GM12878 (cell line): ENCODE results near the gene ZBTB49. TPM values are rescaled to one million over a fixed set of nuclear protein-coding genes. Genes with fewer than 3 reads are reported as not detected.

Source experiments
- ATAC-seq: fragments of 200-7000 bp; cut with Tn5 transposase; 3 replicates; pipeline ENCODE4 v1.9.1; 2020; ENCODE audit warnings: mild to moderate bottlenecking, moderate library complexity
- BruUV-seq: library from RNA; stranded (reverse); fragments of 400-500 nt; replicated peaks from 2 replicates; lab custom pipeline; 2021; lab: Mats Ljungman, UMichigan
- CTCF ChIA-PET: fragments of 300-600 bp; sonication (Branson Sonifier 250); formaldehyde crosslinking; extraction: SDS; loops from one replicate; lab custom pipeline; 2021; ENCODE audit warnings: inconsistent platforms; lab: Yijun Ruan, JAX
- POLR2A ChIA-PET: fragments of 350-600 bp; formaldehyde crosslinking; extraction: SDS; loops from one replicate; lab custom pipeline; 2021; ENCODE audit warnings: inconsistent platforms; lab: Charles Lee
- RAD21 ChIA-PET: fragments of 300-600 bp; sonication (Branson Sonifier 250); formaldehyde crosslinking; loops from one replicate; lab custom pipeline; 2023; ENCODE audit warnings: antibody characterized with exemption; ENCODE audit not compliant: unreplicated experiment; lab: Charles Lee
- SMC1A ChIA-PET: fragments of 300-600 bp; sonication (Branson Sonifier 250); formaldehyde crosslinking; loops from one replicate; lab custom pipeline; 2023; ENCODE audit not compliant: unreplicated experiment, uncharacterized antibody; lab: Charles Lee
- DNase-seq: peaks from one replicate; pipeline ENCODE4 v3.0.0-alpha.2; 2011; ENCODE audit warnings: low read depth, low spot score
- FAIRE-seq: peaks from 3 replicates; lab custom pipeline; 2011; peaks lifted over from hg19 to GRCh38; lab: Jason Lieb, UNC
- H2AFZ ChIP-seq: 2 replicates; pipeline ENCODE4 v1.6.0; 2011; ENCODE audit warnings: low read depth, low read length, control low read depth; ENCODE audit not compliant: control insufficient read depth
- H3K27ac ChIP-seq: 2 replicates; pipeline ENCODE4 v1.5.1; 2011; ENCODE audit warnings: control low read depth; ENCODE audit not compliant: control insufficient read depth, insufficient read depth
- H3K27me3 ChIP-seq, 2 experiments: replicated peaks in 1 of 2; 2 replicates each; pipeline versions ENCODE4 v1.6.0 to v1.6.1; 2011; ENCODE audit warnings: low read length in 1 of 2; ENCODE audit not compliant: control insufficient read depth in 2 of 2, insufficient read depth in 2 of 2
- H3K36me3 ChIP-seq, 2 experiments: 2 replicates each; pipeline ENCODE4 v1.5.1; 2011; ENCODE audit warnings: low read length in 1 of 2; ENCODE audit not compliant: control insufficient read depth in 2 of 2, insufficient read depth in 2 of 2
- H3K4me1 ChIP-seq: 2 replicates; pipeline ENCODE4 v1.6.1; 2011; ENCODE audit warnings: mild to moderate bottlenecking, low read length, moderate library complexity, mixed read lengths; ENCODE audit not compliant: control insufficient read depth, insufficient read depth
- H3K4me2 ChIP-seq: 2 replicates; pipeline ENCODE4 v1.6.0; 2011; ENCODE audit warnings: control low read depth; ENCODE audit not compliant: control insufficient read depth, insufficient read depth
- H3K4me3 ChIP-seq: fragments of 200-600 bp; sonication (generic); 2 replicates; pipeline ENCODE4 v1.5.1; 2016
- H3K79me2 ChIP-seq: 2 replicates; pipeline ENCODE4 v1.6.0; 2011; ENCODE audit warnings: low read length; ENCODE audit not compliant: control insufficient read depth, insufficient read depth
- H3K9ac ChIP-seq: 2 replicates; pipeline ENCODE4 v1.8.0; 2011; ENCODE audit warnings: low read length, control low read depth, mixed read lengths; ENCODE audit not compliant: control insufficient read depth, insufficient read depth
- H3K9me3 ChIP-seq: replicated peaks from 3 replicates; pipeline ENCODE4 v1.5.1; 2011; ENCODE audit warnings: mild to moderate bottlenecking, low read length; ENCODE audit not compliant: control insufficient read depth, insufficient read depth
- H4K20me1 ChIP-seq: 2 replicates; pipeline ENCODE4 v1.6.0; 2011; ENCODE audit not compliant: control insufficient read depth, insufficient read depth
- BACH1 ChIP-seq: fragments of 450-650 bp; IDR thresholded peaks from 2 replicates; pipeline ENCODE4 v1.6.1; 2017; ENCODE audit warnings: mild to moderate bottlenecking, borderline replicate concordance
- ESRRA ChIP-seq: IDR thresholded peaks from 2 replicates; pipeline ENCODE4 v1.6.1; 2012; ENCODE audit warnings: mild to moderate bottlenecking, low read length, improper control_type of control experiment
- IKZF2 ChIP-seq, 2 experiments: fragments of 450-650 bp; IDR thresholded peaks; 2 replicates each; pipeline ENCODE4 v1.6.1; 2017; ENCODE audit warnings: mild to moderate bottlenecking in 2 of 2, moderate library complexity in 2 of 2
- NFXL1 ChIP-seq: fragments of 450-650 bp; IDR thresholded peaks from 2 replicates; pipeline ENCODE4 v1.6.1; 2017; ENCODE audit warnings: antibody characterized with exemption, mild to moderate bottlenecking, borderline replicate concordance
- RAD51 ChIP-seq: fragments of 450-650 bp; IDR thresholded peaks from 2 replicates; pipeline ENCODE4 v1.6.1; 2016; ENCODE audit warnings: moderate library complexity, mild to moderate bottlenecking, inconsistent platforms
- RCOR1 ChIP-seq: conservative IDR thresholded peaks from 2 replicates; pipeline ENCODE4 v1.6.1; 2012; ENCODE audit warnings: low read depth, low read length, improper control_type of control experiment
- SPI1 ChIP-seq: IDR thresholded peaks from 2 replicates; pipeline ENCODE4 v1.6.1; 2011; ENCODE audit warnings: low read depth, mild to moderate bottlenecking, low read length, moderate library complexity, borderline replicate concordance; ENCODE audit not compliant: insufficient read depth
- TBL1XR1 ChIP-seq: IDR thresholded peaks from 2 replicates; pipeline ENCODE4 v1.6.1; 2012; ENCODE audit warnings: low read depth, low read length, improper control_type of control experiment
- TCF7 ChIP-seq: IDR thresholded peaks from 2 replicates; pipeline ENCODE4 v1.6.1; 2014; ENCODE audit warnings: antibody characterized with exemption, borderline replicate concordance
- WGBS: methylation state at CpG from one replicate; pipeline ENCODE4 v1.1.6; 2016; ENCODE audit warnings: low lambda C conversion rate; ENCODE audit not compliant: insufficient replicate concordance, insufficient coverage; ENCODE audit errors: missing lambda C conversion rate; 5-methylcytosine and 5-hydroxymethylcytosine counted together
- in situ Hi-C: fragments of 300-500 bp; cut with MboI; formaldehyde crosslinking; loops from 9 replicates; pipeline ENCODE4 v1.14.3; 2018; ENCODE audit warnings: mixed read lengths
- intact Hi-C: fragments of 100-400 bp; cut with micrococcal nuclease; formaldehyde crosslinking; loops from one replicate; pipeline ENCODE4 v1.14.2; 2022; ENCODE audit not compliant: unreplicated experiment
- polyA plus RNA-seq, 11 experiments: library from polyadenylated mRNA; depleted of rRNA in 4 of 11; unstranded in 6 of 11; stranded (reverse) in 5 of 11; fragments of >200 nt; fragmentation: Nextera tagmentation in 4 of 11; fragmentation: Illumina TruSeq in 1 of 11; extraction: Ambion mirVana in 4 of 11; extraction: Trizol in 1 of 11; gene quantifications; 1 replicate in 1 of 11; 2 replicates in 10 of 11; pipeline versions ENCODE4 v1.2.1 to v1.2.3, GENCODE V29; 2011 to 2016; ENCODE audit warnings: inconsistent platforms in 2 of 11, missing spikeins in 2 of 11, low read depth in 1 of 11
- total RNA-seq, 4 experiments: library from RNA; depleted of rRNA in 3 of 4; stranded (reverse); fragments of >200 nt in 3 of 4; fragmentation: Illumina TruSeq in 1 of 4; extraction: Trizol in 1 of 4; gene quantifications; 2 replicates each; pipeline versions ENCODE4 v1.2.1 to v1.2.3, GENCODE V29; 2013 to 2021
- TF ChIP-seq, protein P1 (sequence below): IDR thresholded peaks from 2 replicates; pipeline ENCODE4 v1.6.1; 2012; ENCODE audit warnings: mild to moderate bottlenecking, low read depth, low read length
- TF ChIP-seq, protein P2 (sequence below): fragments of 450-650 bp; formaldehyde crosslinking; IDR thresholded peaks from 2 replicates; pipeline ENCODE4 v1.5.0; 2022; ENCODE audit warnings: mild to moderate bottlenecking, missing genetic modification characterization

The ZBTB49 gene
- total and polyA plus RNA-seq, 10 of the 15 experiments (the other 5 are each of a cell fraction or from before 2014, with no cell fraction given) = 0.37 to 4.8 (median 4.1) TPM

DNA sequence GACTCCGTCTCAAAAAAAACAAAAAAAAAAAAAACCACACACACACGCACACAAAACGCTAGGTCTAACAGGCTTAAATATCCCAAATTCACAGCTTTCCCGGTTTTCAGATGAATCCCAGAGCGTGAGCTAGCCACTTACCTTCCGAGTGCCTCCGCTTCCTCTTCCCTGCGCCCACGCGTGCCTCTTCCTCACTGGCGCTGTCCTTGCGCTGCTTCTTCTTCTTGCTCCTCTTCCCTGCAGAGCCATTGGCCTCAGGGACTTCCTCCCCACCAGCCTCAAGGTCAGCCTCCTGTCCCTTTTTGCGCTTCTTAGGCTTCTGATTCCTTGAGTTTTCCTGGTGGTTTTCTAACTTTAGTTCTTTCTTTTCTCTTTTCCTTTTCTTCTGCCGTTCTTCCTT lies 15.8 kb upstream of the ZBTB49 start:
- ChIA-PET RAD21 (no interaction called here), POLR2A (no interaction called here), CTCF (interaction anchor here (1.1 to 1.4 kb wide), 2 partner anchors 19 to 22 kb away, joined by 3 to 9 read pairs; no protein-coding TSS in a partner anchor), SMC1A (interaction anchor here (0.7 kb wide), 1 partner anchor 1548 kb away, joined by 3 read pairs; no protein-coding TSS in a partner anchor)
- Histone ChIP-seq H3K9ac (no peak overlapping the region), H3K4me3 (no peak overlapping the region), H3K9me3 (no peaks in the 10 kb centered on the region), H3K79me2 (no peaks in the 10 kb centered on the region), H3K4me2 (no peak overlapping the region), H3K36me3 (peaks cover 14 to 39% of the 10 kb centered on the region in 2 experiments; a peak in 3 of 4 replicates), H2AFZ (no peak overlapping the region), H3K4me1 (no peaks in the 10 kb centered on the region), H3K27ac (no peak overlapping the region), H3K27me3 (no peaks in the 10 kb centered on the region), H4K20me1 (no peaks in the 10 kb centered on the region)
- FAIRE-seq (no peak), DNase-seq (no peak), ATAC-seq (no peak)
- intact Hi-C loops = no loop called here
- TF ChIP-seq, protein P1, sequence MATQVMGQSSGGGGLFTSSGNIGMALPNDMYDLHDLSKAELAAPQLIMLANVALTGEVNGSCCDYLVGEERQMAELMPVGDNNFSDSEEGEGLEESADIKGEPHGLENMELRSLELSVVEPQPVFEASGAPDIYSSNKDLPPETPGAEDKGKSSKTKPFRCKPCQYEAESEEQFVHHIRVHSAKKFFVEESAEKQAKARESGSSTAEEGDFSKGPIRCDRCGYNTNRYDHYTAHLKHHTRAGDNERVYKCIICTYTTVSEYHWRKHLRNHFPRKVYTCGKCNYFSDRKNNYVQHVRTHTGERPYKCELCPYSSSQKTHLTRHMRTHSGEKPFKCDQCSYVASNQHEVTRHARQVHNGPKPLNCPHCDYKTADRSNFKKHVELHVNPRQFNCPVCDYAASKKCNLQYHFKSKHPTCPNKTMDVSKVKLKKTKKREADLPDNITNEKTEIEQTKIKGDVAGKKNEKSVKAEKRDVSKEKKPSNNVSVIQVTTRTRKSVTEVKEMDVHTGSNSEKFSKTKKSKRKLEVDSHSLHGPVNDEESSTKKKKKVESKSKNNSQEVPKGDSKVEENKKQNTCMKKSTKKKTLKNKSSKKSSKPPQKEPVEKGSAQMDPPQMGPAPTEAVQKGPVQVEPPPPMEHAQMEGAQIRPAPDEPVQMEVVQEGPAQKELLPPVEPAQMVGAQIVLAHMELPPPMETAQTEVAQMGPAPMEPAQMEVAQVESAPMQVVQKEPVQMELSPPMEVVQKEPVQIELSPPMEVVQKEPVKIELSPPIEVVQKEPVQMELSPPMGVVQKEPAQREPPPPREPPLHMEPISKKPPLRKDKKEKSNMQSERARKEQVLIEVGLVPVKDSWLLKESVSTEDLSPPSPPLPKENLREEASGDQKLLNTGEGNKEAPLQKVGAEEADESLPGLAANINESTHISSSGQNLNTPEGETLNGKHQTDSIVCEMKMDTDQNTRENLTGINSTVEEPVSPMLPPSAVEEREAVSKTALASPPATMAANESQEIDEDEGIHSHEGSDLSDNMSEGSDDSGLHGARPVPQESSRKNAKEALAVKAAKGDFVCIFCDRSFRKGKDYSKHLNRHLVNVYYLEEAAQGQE = no peak
- TF ChIP-seq RCOR1 = no peak
- 98% methylated on average over 14 of the region's 14 CpGs for WGBS
- BruUV-seq = no TSS peak
- in situ Hi-C loops = no loop called here

DNA sequence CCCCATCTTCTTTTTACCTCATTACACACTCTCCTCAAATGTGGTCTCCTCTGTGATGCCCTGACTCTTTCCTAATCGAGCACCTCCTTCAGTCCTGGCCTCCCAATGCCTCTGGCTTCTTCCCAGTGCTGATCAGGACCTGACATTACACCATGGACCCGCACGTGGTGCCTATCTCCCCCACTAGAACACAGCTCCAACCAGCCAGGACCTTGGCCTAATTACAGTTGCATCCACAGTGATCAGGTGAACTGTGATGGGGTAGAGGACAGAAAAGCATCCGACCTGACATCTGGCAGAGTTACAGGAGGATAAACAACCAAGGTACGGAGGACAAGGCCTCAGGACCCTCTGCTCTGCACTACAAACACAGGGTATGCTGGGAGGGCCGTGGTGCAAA lies 12.5 kb upstream of the ZBTB49 start:
- WGBS = 83% methylated on average over 6 of the region's 6 CpGs
- Histone ChIP-seq H3K9ac (no peak overlapping the region), H3K36me3 (peaks cover 15 to 36% of the 10 kb centered on the region in 2 experiments), H3K4me1 (no peaks in the 10 kb centered on the region), H3K9me3 (no peaks in the 10 kb centered on the region), H3K4me2 (no peak overlapping the region), H4K20me1 (no peaks in the 10 kb centered on the region), H3K79me2 (no peaks in the 10 kb centered on the region), H2AFZ (no peak overlapping the region), H3K27me3 (no peaks in the 10 kb centered on the region), H3K27ac (no peak overlapping the region), H3K4me3 (no peak overlapping the region)
- DNase-seq (no peak), ATAC-seq (no peak), FAIRE-seq (no peak)
- BruUV-seq = no TSS peak
- in situ Hi-C loops = no loop called here
- POLR2A ChIA-PET = interaction anchor here (0.5 kb wide), 1 partner anchor 28 kb away, joined by 3 read pairs; no protein-coding TSS in a partner anchor
- intact Hi-C loops = no loop called here
- CTCF ChIA-PET = no interaction called here
- RAD21 ChIA-PET = no interaction called here
- SMC1A ChIA-PET = no interaction called here
- no peak for TF ChIP-seq TCF7
- TF ChIP-seq RAD51 = no peak
- TF ChIP-seq, protein P2, sequence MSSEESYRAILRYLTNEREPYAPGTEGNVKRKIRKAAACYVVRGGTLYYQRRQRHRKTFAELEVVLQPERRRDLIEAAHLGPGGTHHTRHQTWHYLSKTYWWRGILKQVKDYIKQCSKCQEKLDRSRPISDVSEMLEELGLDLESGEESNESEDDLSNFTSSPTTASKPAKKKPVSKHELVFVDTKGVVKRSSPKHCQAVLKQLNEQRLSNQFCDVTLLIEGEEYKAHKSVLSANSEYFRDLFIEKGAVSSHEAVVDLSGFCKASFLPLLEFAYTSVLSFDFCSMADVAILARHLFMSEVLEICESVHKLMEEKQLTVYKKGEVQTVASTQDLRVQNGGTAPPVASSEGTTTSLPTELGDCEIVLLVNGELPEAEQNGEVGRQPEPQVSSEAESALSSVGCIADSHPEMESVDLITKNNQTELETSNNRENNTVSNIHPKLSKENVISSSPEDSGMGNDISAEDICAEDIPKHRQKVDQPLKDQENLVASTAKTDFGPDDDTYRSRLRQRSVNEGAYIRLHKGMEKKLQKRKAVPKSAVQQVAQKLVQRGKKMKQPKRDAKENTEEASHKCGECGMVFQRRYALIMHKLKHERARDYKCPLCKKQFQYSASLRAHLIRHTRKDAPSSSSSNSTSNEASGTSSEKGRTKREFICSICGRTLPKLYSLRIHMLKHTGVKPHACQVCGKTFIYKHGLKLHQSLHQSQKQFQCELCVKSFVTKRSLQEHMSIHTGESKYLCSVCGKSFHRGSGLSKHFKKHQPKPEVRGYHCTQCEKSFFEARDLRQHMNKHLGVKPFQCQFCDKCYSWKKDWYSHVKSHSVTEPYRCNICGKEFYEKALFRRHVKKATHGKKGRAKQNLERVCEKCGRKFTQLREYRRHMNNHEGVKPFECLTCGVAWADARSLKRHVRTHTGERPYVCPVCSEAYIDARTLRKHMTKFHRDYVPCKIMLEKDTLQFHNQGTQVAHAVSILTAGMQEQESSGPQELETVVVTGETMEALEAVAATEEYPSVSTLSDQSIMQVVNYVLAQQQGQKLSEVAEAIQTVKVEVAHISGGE (CRISPR knock-in tag) = no peak
- no peak for TF ChIP-seq IKZF2 (IDR thresholded peaks at IDR 0.05)
- TF ChIP-seq TBL1XR1 = no peak
- TF ChIP-seq ESRRA = no peak
- TF ChIP-seq SPI1 = no peak
- TF ChIP-seq NFXL1 = no peak
- TF ChIP-seq BACH1 = no peak
